Brain microvascular endothelial cell (primary cell): ENCODE data around the gene ACAD10.
A peak's percentile ranks its signal among the peaks of the same experiment; 100 is the strongest.

ENCODE experiments used
- DNase-seq: peaks from one replicate; pipeline ENCODE4 v3.0.0-alpha.2; 2020
- H3K27ac ChIP-seq: fragments of 250-450 bp; sonication (Bioruptor Pico); 2 replicates; pipeline ENCODE4 v1.5.1; 2020; ENCODE audit warnings: mild to moderate bottlenecking, moderate library complexity
- H3K27me3 ChIP-seq: fragments of 250-450 bp; sonication (Bioruptor Pico); replicated peaks from 2 replicates; pipeline ENCODE4 v1.5.1; 2020; ENCODE audit warnings: mild to moderate bottlenecking
- H3K36me3 ChIP-seq: fragments of 250-450 bp; sonication (Bioruptor Pico); replicated peaks from 2 replicates; pipeline ENCODE4 v1.5.1; 2020; ENCODE audit warnings: mild to moderate bottlenecking
- H3K4me3 ChIP-seq: 2 replicates; pipeline ENCODE4 v1.5.1; 2011; ENCODE audit warnings: low read depth, mild to moderate bottlenecking, control low read depth, low read length, moderate library complexity
- CTCF ChIP-seq: IDR thresholded peaks from 2 replicates; pipeline ENCODE4 v1.5.1; 2011; ENCODE audit warnings: low read depth, mild to moderate bottlenecking, moderate library complexity, low read length, control low read depth, inconsistent platforms; ENCODE audit errors: missing control alignments
- in situ Hi-C: cut with HindIII; loops from 2 replicates; pipeline ENCODE4 v1.10.0; 2017; ENCODE audit warnings: low sequenced_read_pairs, low pct_ligation_motif_present

The ACAD10 gene

GRCh38 chr12:111785651-111786050 lies 99.8 kb downstream of the ACAD10 start:
- no peaks in the 10 kb centered on the region for H3K36me3 ChIP-seq
- TF ChIP-seq CTCF, result no peak
- in situ Hi-C loops, result no loop called here
- no peak overlapping the region for H3K4me3 ChIP-seq
- no peak overlapping the region for H3K27ac ChIP-seq
- DNase-seq, result no peak
- no peaks in the 10 kb centered on the region for H3K27me3 ChIP-seq

GRCh38 chr12:111788178-111788654 lies 102.4 kb downstream of the ACAD10 start:
- TF ChIP-seq CTCF, result peak; percentile 47
- no peak for DNase-seq
- H3K27ac ChIP-seq, result no peak overlapping the region
- H3K27me3 ChIP-seq, result no peaks in the 10 kb centered on the region
- H3K4me3 ChIP-seq, result no peak overlapping the region
- no peaks in the 10 kb centered on the region for H3K36me3 ChIP-seq
- in situ Hi-C loops, result no loop called here

- in situ Hi-C loops, result no loop called here
- no peak for TF ChIP-seq CTCF
- no peaks in the 10 kb centered on the region for H3K36me3 ChIP-seq
Observed at GRCh38 chr12:111789779-111790178, 103.9 kb downstream of the ACAD10 start.

GRCh38 chr12:111791507-111791906 lies 105.7 kb downstream of the ACAD10 start:
- no peaks in the 10 kb centered on the region for H3K27me3 ChIP-seq
- H3K4me3 ChIP-seq, result no peak overlapping the region
- no peaks in the 10 kb centered on the region for H3K36me3 ChIP-seq
- H3K27ac ChIP-seq, result no peak overlapping the region
- in situ Hi-C loops, result no loop called here
- no peak for DNase-seq
- no peak for TF ChIP-seq CTCF

More at GRCh38 chr12:111789779-111790178, 103.9 kb downstream of the ACAD10 start:
- DNase-seq, result no peak
- Histone ChIP-seq H3K4me3 (no peak overlapping the region), H3K27ac (no peak overlapping the region), H3K27me3 (no peaks in the 10 kb centered on the region)

- DNase-seq, result peak; percentile 11
Observed at GRCh38 chr12:111792155-111792855, 106.5 kb downstream of the ACAD10 start.

More at GRCh38 chr12:111792155-111792855, 106.5 kb downstream of the ACAD10 start:
- TF ChIP-seq CTCF, result no peak
- H3K27ac ChIP-seq, result no peak overlapping the region
- no peaks in the 10 kb centered on the region for H3K27me3 ChIP-seq
- no peaks in the 10 kb centered on the region for H3K36me3 ChIP-seq
- H3K4me3 ChIP-seq, result no peak overlapping the region
- in situ Hi-C loops, result no loop called here
